ENCODE data around the gene TRIP13. TPM values are rescaled to one million over a fixed set of nuclear protein-coding genes. Genes with fewer than 3 reads are reported as not detected.
"Not testable (repeated sequence)": the region's sequence is repeated elsewhere in the genome, so short reads cannot be mapped to it uniquely, and the experiment has no call there.

TRIP13 gene
- total RNA-seq, 2 experiments from 2014 or later: 0.47 to 0.66 TPM

GRCh38 chr5:932151-932627 lies 39.5 kb downstream of the TRIP13 start:
- H3K4me1 Mint-ChIP-seq (ENCODE audit: low read depth): no peaks in the 10 kb centered on the region
- intact Hi-C loops (cut with DNase I, micrococcal nuclease): no loop called here

GRCh38 chr5:932628-933250 lies 40.1 kb downstream of the TRIP13 start:
- ChIA-PET CTCF (interaction anchor here (1.6 kb wide), 1 partner anchor 9 kb away, joined by 3 read pairs; no protein-coding TSS in a partner anchor), POLR2A (no interaction called here)
- Mint-ChIP-seq H3K9me3 (no peaks in the 10 kb centered on the region), H3K4me1 (ENCODE audit: low read depth) (no peaks in the 10 kb centered on the region), H3K27ac (no peak overlapping the region), H3K4me3 (no peak overlapping the region), H3K27me3 (peaks cover 23% of the 10 kb centered on the region), H3K36me3 (ENCODE audit: low read depth) (no peaks in the 10 kb centered on the region)
- no peak for ATAC-seq (ENCODE audit: poor library complexity)
- peaks cover under 1 to 2% of the 10 kb centered on the region in 2 experiments for H3K27me3 ChIP-seq (ENCODE audit: control insufficient read depth in 1 of 2, insufficient read depth in 2 of 2, low read length in 2 of 2)
- H3K27ac ChIP-seq (ENCODE audit: low read depth in 1 of 2, low read length in 2 of 2): no peak overlapping the region
- intact Hi-C loops (cut with DNase I, micrococcal nuclease): no loop called here
- H3K4me3 ChIP-seq (ENCODE audit: low read length): no peak overlapping the region
- H3K36me3 ChIP-seq (ENCODE audit: insufficient read depth, low read length): no peaks in the 10 kb centered on the region
- TF ChIP-seq CTCF (IDR thresholded peaks at IDR 0.05): no peak
- DNase-seq: no peak
- H3K4me1 ChIP-seq (ENCODE audit: insufficient read depth, low read length): no peaks in the 10 kb centered on the region
- H3K9me3 ChIP-seq (ENCODE audit: control insufficient read depth in 1 of 2, insufficient read depth in 1 of 2, low read length in 2 of 2): no peaks in the 10 kb centered on the region

More at GRCh38 chr5:932151-932627, 39.5 kb downstream of the TRIP13 start:
- Mint-ChIP-seq H3K36me3 (ENCODE audit: low read depth) (no peaks in the 10 kb centered on the region), H3K27ac (no peak overlapping the region), H3K27me3 (peaks cover 29% of the 10 kb centered on the region), H3K9me3 (no peaks in the 10 kb centered on the region), H3K4me3 (no peak overlapping the region)
- H3K36me3 ChIP-seq (ENCODE audit: insufficient read depth, low read length): no peaks in the 10 kb centered on the region
- no peaks in the 10 kb centered on the region for H3K9me3 ChIP-seq (ENCODE audit: control insufficient read depth in 1 of 2, insufficient read depth in 1 of 2, low read length in 2 of 2)
- H3K27ac ChIP-seq (ENCODE audit: low read depth in 1 of 2, low read length in 2 of 2): no peak overlapping the region
- peak in 1 of 14 experiments; percentile 26 for DNase-seq
- no peak for TF ChIP-seq CTCF (IDR thresholded peaks at IDR 0.05)
- H3K4me3 ChIP-seq (ENCODE audit: low read length): no peak overlapping the region
- H3K27me3 ChIP-seq (ENCODE audit: control insufficient read depth in 1 of 2, insufficient read depth in 2 of 2, low read length in 2 of 2): peaks cover 5 to 8% of the 10 kb centered on the region in 2 experiments
- ATAC-seq (ENCODE audit: poor library complexity): no peak
- POLR2A ChIA-PET: no interaction called here
- CTCF ChIA-PET: interaction anchor here (1.6 kb wide), 1 partner anchor 9 kb away, joined by 3 read pairs; no protein-coding TSS in a partner anchor
- peaks cover under 1% of the 10 kb centered on the region for H3K4me1 ChIP-seq (ENCODE audit: insufficient read depth, low read length)

GRCh38 chr5:933251-933861 lies 40.7 kb downstream of the TRIP13 start:
- Histone ChIP-seq H3K36me3 (ENCODE audit: insufficient read depth, low read length) (no peaks in the 10 kb centered on the region), H3K4me1 (ENCODE audit: insufficient read depth, low read length) (no peaks in the 10 kb centered on the region), H3K27ac (ENCODE audit: low read depth in 1 of 2, low read length in 2 of 2) (no peak overlapping the region), H3K27me3 (ENCODE audit: control insufficient read depth in 1 of 2, insufficient read depth in 2 of 2, low read length in 2 of 2) (no peaks in the 10 kb centered on the region), H3K9me3 (ENCODE audit: control insufficient read depth in 1 of 2, insufficient read depth in 1 of 2, low read length in 2 of 2) (no peaks in the 10 kb centered on the region), H3K4me3 (ENCODE audit: low read length) (no peak overlapping the region)
- peaks cover 19% of the 10 kb centered on the region for H3K27me3 Mint-ChIP-seq
- DNase-seq (no peak), ATAC-seq (ENCODE audit: poor library complexity) (no peak)
- CTCF ChIA-PET: interaction anchor here (1.5 kb wide), 1 partner anchor 207 kb away, joined by 4 read pairs; no protein-coding TSS in a partner anchor
- H3K4me3 Mint-ChIP-seq: no peak overlapping the region
- no peaks in the 10 kb centered on the region for H3K4me1 Mint-ChIP-seq (ENCODE audit: low read depth)
- no peak overlapping the region for H3K27ac Mint-ChIP-seq
- intact Hi-C loops (cut with DNase I, micrococcal nuclease): no loop called here
- POLR2A ChIA-PET: no interaction called here
- H3K9me3 Mint-ChIP-seq: no peaks in the 10 kb centered on the region
- H3K36me3 Mint-ChIP-seq (ENCODE audit: low read depth): no peaks in the 10 kb centered on the region
- no peak for TF ChIP-seq CTCF (IDR thresholded peaks at IDR 0.05)

- peaks cover 14% of the 10 kb centered on the region for H3K27me3 Mint-ChIP-seq
- not testable (repeated sequence) for H3K36me3 ChIP-seq (ENCODE audit: insufficient read depth, low read length)
- CTCF ChIA-PET: interaction anchor here (1.5 kb wide), 1 partner anchor 206 kb away, joined by 4 read pairs; no protein-coding TSS in a partner anchor
Measured at GRCh38 chr5:933951-934350, 41.3 kb downstream of the TRIP13 start.

GRCh38 chr5:934381-934967 lies 41.8 kb downstream of the TRIP13 start:
- ATAC-seq (ENCODE audit: poor library complexity); H3K4me3 ChIP-seq (ENCODE audit: low read length); H3K4me1 Mint-ChIP-seq (ENCODE audit: low read depth); H3K36me3 ChIP-seq (ENCODE audit: insufficient read depth, low read length); H3K4me1 ChIP-seq (ENCODE audit: insufficient read depth, low read length); H3K27me3 ChIP-seq (ENCODE audit: control insufficient read depth in 1 of 2, insufficient read depth in 2 of 2, low read length in 2 of 2); intact Hi-C loops (cut with DNase I, micrococcal nuclease); H3K36me3 Mint-ChIP-seq (ENCODE audit: low read depth); DNase-seq; POLR2A ChIA-PET; H3K9me3 Mint-ChIP-seq; H3K27ac ChIP-seq (ENCODE audit: low read depth in 1 of 2, low read length in 2 of 2); H3K27ac Mint-ChIP-seq; H3K4me3 Mint-ChIP-seq; H3K9me3 ChIP-seq (ENCODE audit: control insufficient read depth in 1 of 2, insufficient read depth in 1 of 2, low read length in 2 of 2): not testable (repeated sequence)
- CTCF ChIA-PET: interaction anchor here (1.5 kb wide), 1 partner anchor 206 kb away, joined by 4 read pairs; no protein-coding TSS in a partner anchor
- H3K27me3 Mint-ChIP-seq: peaks cover 12% of the 10 kb centered on the region

More at GRCh38 chr5:933951-934350, 41.3 kb downstream of the TRIP13 start:
- H3K36me3 Mint-ChIP-seq (ENCODE audit: low read depth); H3K27me3 ChIP-seq (ENCODE audit: control insufficient read depth in 1 of 2, insufficient read depth in 2 of 2, low read length in 2 of 2); H3K9me3 ChIP-seq (ENCODE audit: control insufficient read depth in 1 of 2, insufficient read depth in 1 of 2, low read length in 2 of 2); intact Hi-C loops (cut with DNase I, micrococcal nuclease); H3K9me3 Mint-ChIP-seq; POLR2A ChIA-PET; H3K4me1 Mint-ChIP-seq (ENCODE audit: low read depth); DNase-seq; H3K4me1 ChIP-seq (ENCODE audit: insufficient read depth, low read length); ATAC-seq (ENCODE audit: poor library complexity); H3K4me3 ChIP-seq (ENCODE audit: low read length); H3K27ac ChIP-seq (ENCODE audit: low read depth in 1 of 2, low read length in 2 of 2); H3K27ac Mint-ChIP-seq; H3K4me3 Mint-ChIP-seq: not testable (repeated sequence)
